HuH-7.5 (cell line): Measurements from ENCODE around the gene RSL1D1.

ENCODE experiments used
- DNase-seq: peaks from one replicate; pipeline ENCODE4 v3.0.0; 2011; ENCODE audit warnings: low spot score

Gene RSL1D1

DNA sequence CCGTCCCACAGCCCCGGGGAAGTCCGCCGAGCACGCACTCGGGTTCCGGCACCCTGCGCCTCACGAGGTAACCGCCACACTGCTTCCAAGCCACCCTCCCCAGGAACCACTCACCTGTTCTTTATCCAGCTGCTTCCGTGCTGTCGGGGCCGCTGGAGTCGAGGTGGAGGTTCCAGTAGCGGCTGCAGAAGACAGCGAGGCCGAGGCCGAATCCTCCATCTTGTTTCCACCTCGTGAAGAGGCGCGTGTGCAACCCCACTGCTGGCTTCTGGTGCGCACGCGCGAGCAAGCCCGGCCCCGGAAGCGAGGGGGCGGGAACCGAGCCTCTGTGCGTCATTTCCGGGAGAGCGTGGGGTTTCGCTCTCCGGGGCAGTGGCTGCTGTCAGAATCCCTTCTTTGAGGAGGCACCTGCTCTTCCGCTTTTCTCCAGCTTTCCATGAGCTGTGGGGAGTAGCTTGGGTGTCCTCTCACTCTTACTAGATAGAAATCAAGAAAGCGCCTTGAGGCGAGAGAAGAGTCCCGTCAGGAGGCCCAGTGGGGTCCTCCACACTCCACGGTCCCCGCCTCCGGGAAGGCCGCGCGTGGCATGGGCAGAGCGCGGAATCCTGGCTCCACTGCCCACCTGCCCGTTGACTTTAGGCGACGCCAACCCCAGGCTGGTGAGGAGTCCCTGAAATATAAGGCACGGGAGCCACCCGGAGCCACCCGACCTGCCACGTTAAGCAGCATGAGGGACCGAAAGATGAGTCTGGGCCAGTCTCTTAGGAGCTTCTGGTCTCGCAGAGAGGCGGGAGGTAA lies at the start of gene RSL1D1:
Gene RSL1D1 (minus strand): TSS at position 249 of the 798 bp plus-strand sequence. CDS start 30 bp downstream, at position 219.
- peak; percentile 84 for DNase-seq

DNA sequence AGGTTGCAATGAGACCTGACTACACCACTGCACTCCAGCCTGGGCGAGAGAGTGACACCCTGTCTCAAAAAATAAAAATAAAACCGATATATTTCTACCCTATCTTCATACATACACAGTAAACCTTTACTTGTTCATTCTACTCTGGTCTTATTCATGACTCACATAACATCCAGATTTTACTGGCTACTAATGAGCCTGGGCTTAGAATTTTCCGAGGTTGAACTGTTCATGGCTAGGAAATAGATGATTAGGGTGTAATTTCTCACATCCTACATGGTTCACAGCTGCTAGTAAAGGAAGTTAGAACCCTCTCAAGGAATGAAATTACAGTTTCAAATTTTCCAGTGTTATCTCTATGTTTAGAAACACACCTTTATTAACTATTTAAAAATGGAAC lies 49.7 kb upstream of the RSL1D1 start:
- DNase-seq: no peak

DNA sequence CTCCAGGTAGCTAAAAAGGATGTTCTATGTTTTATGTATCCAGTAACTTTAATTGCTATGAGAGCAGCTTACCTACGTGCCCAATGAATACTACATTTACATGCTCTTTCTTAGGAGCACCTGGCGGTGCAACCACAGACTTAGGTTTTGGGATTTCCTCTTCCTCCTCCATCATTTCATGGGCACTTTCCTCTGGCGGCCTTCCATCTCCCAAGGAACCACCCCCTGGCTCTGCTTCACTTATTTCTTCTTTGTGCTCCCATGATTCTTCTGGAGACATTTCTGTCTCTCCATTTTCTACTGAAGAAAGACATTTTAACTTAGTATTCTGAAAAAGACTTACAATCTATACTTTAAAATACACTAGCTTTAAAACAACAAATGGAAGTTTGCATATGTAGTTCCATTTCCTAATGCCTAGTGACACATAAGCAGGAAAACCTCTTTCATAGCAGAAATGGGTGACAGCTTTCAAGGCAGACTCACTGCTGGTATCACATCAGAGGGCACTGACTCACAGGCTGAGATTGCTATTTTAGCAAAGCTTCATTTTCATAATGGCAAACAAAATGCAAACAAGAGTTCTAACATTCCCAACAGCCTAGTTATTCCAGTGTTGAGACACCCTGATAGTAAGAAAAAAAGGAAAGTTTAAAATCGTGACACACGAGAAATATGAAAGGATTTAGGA lies 45.3 kb upstream of the RSL1D1 start:
- DNase-seq: no peak

DNA sequence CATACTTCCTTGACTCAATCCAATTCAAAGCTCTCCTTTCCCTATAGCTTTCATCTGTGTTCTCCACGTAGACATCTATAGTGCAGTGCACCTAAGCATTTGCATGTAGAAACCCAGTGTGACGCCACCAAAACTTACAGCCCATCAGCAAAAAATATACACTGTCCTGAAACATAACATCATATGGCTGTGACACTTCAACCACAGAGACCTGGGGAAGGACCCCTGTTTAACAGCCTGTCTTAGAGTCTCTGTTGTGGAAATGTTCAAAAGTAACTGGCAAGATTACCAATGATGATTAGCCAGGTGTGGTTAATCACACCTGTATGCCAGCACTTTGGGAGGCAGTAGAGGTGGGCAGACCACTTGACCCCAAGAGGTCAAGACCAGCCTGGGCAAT lies 42.2 kb upstream of the RSL1D1 start:
- DNase-seq: no peak

DNA sequence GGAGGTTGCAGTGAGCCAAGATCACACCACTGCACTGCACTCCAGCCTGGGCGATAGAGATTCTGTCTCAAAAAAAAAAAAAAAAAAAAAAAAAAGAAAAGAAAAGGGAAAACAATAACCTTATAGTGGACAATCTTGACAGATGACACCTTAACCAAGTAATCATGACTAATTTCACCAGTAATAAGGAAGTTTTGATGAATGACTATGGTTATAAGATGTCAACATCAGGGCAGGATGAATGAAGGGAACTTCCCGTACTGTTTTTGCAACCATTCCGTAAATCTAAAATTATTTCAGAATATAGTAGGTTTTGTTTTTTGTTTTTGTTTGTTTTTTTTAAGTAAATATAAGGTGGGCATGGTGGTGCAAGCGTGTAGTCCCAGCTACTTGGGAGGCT lies 41.4 kb upstream of the RSL1D1 start:
- no peak for DNase-seq

DNA sequence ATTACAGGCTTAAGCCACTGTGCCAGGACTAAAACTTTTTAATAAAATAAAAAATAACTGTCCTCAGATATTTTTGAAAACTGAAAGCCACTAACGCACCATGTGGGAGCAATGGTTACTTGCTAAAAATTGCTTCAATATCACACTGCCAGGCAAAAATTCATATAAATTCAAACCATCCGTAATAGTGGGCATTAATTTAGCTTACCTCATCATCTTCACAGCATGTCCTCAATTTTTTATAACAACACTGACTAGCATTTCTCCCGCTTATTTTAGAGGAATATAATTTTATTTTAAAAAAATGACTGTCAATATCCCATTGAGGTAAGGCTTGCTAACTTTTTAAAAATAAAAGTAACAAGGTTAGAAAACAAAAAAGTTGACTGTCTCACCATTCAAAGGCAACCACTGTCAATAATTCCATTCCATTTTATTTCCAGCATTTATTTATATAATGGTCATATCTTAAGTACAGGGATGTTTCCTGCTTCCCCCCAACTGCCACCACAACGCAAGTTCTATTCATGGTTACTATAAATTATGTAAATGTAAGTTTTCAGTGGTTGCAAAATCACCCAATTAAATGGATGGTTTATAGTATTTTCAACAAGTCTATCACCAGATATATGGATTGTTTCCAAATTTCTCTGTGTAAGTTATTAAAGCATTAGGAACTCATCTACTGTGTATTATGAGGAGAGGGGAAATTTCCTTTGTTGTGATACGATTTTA lies 39.1 kb upstream of the RSL1D1 start:
- no peak for DNase-seq

DNA sequence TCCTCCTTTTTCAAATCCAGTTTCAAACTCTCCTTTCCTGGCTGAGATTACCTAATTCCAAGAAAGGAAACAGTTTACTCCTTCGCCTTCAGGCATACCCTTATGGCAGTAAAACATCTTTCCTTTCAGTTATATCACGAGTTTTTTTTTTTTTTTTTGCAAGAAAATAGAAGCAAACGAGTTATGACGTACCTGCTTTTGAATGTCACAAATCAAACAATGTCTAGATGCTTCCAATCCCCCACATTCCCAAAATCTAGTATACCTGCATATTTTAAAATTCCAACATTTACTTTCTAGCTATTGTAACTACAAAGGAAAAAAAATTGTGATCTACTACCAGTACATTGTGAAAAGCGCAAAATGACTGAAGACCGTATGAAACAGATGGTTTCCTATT lies 35.5 kb upstream of the RSL1D1 start:
- DNase-seq: no peak

DNA sequence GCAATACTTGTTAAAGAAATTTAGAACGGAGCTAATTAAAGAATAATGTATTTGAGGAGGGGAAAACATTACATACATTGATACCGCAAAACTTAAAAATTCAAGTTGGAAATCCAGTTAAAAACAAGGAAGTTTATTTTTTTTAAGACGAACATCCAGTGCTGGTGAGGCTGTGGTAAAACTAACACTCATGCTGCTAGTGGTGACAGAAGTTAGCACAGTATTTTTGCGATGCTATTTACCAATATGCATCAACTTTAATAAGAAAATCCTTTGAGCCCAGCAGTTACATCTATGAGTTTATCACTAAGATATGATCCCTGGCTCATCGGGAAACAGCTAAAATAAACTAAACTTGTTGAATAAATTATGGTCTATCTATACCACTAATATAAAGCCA lies 32.7 kb upstream of the RSL1D1 start:
- no peak for DNase-seq

DNA sequence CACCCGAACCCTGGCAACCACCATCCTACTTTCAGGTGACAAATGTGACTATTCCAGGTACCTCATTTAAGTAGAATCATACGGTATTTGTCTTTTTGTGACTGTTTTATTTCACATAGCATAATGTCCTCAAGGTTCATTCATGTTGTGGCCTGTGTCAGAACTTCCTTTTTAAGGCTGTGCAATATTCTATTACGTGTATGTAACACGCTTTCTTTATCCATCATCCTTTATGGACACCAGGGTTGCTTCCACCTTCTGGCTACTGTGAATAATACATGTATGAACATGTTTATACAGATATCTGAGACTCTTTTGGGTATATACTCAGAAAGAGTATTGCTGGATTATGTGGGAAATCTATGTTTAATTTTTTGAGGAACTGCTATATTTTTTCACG lies 28.7 kb upstream of the RSL1D1 start:
- no peak for DNase-seq

DNA sequence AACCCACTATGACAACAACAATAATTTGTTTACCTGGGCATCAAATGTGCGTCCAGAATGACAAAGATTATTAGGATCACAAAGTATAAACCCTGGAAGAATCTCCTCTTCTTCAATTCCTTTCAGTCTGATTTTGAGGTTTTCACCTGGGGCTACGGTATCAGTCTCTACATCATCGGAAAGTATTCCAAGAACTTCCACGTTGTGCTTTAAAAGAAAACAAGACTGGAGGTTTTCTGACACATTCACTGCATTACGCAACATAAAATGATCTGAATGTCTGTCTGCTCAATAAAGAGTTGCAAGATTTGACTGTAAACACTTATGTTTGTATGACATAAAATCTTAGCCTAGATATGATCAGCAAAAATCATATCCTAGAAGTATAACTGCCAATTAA lies 26.0 kb upstream of the RSL1D1 start:
- DNase-seq: no peak

DNA sequence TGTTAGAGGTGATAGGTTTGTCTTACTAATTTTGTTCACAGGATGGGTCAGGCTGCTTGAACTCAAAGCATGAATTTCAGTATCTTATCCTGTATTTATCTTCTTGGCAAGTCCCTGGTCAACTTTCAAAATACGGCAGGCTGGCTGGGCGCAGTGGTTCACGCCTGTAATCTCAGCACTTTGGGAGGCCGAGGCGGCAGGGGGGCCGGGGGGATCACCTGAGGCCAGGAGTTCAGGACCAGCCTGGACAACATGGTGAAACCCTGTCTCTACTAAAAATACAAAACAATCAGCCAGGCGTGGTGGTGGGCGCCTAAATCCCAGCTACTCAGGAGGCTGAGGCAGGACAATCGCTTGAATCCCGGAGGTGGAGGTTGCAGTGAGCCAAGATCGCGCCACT lies 25.0 kb upstream of the RSL1D1 start:
- DNase-seq: no peak

DNA sequence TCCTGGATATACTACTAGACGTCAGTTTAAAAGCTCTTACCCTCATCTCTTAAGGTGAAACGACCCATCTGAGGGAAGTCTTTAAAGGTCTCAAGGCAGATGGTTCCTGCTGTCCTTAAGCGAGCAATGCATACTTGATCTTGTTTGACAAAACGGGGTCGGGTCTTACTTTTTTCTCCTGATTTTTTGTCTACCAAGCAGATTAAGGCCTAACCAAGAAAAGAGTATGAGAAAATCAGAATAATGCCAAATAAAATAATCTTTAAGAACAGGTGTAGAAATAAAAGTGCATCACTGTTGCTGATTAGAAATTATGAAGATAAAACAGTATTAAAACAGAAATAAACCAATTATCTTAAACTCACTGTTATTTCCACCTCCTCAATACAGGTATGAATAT lies 24.4 kb upstream of the RSL1D1 start:
- DNase-seq: no peak

DNA sequence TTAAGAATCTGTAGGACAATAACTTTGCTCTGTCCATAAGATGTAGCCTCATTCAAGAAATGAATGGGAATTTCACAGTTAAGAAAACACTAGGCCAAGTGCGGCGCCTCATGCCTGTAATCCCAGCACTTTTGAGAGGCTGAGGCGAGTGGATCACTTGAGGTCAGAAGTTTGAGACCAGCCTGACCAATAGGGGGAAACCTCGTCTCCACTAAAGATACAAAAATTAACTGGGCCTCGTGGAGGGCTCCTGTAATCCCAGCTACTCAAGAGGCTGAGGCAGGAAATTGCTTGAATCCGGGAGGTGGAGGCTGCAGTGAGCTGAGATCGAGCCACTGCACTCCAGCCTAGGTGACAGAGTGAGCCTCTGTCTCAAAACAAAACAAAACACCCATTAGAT lies 19.9 kb upstream of the RSL1D1 start:
- DNase-seq: no peak

DNA sequence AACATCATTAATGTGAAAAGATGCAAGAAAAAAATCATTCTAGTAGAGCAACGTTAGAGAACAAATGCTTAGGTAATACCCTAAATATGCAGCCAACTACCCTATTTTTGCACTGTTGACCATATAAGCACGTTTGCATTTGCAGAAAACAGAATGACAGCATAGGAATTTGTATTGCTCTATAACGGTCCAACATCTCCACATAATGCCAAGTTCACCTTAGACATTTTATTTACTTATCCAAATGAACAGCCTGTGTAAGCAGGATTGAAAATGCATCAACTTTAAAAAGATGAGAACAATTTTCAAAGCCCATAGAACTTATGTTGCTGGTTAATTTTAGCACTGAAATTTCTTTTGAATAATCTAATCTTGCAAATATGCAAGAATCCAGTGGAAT lies 19.1 kb upstream of the RSL1D1 start:
- DNase-seq: no peak

DNA sequence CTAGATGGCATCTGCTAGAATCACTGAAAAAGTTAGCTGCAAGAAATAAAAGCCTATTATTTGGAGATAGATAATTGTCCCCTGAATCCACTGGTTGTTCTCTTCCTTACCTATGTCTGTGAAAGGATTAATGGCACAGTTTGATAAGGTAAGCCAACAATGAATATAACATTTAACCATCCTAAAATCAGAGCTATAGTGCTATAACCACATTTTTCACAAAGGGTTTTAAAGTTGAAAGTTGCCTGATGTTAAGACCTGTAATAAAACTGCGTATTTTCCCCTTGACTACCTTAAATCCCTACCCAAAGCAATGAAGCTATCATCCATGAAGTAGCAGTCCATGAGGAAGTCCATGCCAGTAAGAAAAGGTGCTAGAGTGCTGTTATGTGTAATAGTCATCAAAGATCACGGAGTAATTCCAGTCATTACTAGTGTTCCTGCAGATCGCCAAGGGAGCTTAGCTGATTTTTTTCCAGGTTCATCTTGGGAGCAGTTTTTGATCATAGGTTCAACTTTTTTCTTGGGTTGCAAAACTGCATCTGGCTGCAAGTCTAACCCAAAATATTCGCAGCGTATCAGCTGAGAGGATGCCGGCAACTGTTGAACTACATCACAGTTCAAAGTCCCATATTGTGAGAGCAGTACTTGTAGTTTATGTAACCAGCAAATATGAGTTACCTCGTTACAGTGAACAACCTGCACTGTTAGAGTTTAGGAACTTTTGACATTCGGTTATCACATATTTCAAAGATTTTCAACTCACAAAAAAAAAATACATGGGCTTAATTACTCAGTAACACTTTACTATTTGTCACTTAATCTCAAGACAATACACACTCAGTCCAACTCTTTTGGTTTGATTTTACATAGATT lies 18.2 kb upstream of the RSL1D1 start:
- DNase-seq: peak; percentile 17

DNA sequence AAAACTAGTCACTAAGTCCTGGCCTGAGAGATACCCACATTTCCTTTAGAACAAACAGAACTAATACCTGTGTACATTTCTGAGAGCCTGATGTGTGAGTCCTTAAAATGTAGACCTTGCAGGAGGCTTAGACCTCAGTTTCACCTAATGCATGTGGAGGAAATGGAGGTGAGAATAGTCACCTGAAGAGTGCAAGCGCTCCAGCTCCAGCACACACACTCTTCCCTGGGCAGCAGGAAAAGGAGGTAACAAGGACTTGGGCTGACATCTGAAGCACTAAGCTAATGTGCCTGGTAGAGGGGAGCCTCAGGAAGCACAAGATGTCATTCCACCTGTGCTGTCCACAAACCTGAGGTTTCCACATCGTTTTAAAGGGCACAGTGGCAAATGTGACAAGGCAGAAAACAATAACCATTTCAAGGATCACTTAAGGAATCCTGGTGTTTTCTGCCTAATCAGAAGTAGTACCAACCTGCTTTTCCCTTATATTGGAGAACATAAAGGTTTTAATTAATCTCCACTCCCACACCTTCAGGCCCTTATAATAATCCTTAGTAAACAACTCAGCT lies 17.2 kb upstream of the RSL1D1 start:
- DNase-seq: no peak

DNA sequence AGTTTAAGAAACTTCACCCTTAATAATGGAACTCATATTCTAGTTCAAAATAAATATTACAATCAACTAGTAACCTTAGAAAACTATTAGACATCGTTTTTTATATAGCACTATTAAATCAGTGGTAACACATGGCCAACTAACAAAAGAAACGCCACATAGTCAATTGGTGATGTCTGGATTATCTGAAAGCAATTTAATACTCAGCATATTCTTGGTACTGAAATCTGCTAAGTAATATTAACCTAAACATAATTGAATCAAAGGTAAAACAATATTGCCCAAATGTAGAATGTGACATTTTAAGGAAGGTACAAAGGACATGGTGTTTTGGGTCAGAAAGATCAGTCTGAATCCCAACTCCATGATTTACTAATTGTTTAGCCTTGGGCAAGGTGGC lies 11.1 kb upstream of the RSL1D1 start:
- DNase-seq: no peak

DNA sequence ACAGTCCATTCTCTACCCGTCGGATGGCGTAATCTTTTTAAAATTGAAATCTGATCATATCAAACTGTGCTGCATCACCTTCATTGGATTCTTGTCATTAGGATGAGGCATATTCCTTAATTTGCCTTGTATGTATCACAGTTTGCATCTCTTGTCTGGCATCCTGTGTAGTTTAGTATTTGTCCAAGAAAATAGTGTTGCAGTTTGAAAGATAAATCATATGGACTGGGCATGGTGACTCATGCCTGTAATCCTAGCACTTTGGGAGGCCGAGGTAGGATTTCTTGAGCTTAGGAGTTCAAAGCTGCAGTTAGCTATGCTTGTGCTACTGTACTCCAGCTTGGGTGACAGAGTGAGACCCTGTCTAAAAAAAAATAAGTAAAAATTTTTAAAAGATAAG lies 5.8 kb upstream of the RSL1D1 start:
- DNase-seq: no peak

DNA sequence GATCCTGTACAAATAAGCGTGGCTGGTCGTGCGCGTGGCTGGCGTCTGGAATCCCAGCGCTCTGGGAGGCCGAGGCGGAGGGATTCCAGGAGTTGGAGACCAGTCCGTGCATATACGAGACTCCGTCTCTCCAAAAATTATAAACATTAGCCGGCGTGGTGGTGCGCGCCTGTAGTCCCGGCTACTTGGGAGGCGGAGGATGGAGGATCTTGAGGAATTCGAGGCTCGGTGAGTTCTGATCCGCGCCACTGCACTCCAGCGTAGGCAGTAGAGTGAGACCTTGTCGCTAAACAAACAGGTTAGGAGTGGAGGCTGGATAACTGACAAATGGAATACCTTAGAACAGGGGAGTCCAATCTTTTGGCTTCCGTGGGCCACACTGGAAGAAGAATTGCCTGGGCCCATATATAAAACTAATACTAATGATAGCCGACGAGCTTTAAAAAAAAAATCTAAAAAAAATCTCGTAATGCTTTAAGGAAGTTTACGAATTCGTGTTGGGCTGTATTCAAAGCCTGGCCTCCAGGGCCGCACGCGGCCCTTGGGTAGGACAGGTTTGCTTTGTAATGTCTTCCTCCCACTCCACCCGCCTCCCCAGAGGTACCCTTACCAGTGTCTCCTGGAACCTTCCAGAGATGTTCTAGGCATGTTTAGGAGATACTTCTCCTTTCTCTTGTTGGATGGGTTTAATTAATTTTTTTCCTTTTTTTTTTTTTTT lies 909 bp upstream of the RSL1D1 start:
- DNase-seq: no peak

DNA sequence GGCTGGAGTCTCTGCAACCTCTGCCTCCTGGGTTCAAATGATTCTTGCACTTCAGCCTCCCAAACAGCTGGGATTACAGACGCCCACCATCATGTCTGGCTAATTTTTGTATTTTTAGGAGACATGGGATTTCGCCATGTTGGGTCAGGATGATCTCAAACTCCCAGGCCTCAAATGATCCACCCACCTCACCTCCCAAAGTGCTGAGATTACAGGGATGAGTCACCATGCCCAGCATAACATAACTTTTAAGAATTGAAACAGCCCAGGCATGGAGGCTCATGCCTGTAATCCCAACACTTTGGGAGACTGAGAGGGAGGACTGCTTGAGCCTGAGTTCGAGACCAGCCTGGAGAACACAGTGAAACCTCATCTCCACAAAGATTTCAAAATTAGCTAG lies 2.5 kb downstream of the RSL1D1 start:
- no peak for DNase-seq

DNA sequence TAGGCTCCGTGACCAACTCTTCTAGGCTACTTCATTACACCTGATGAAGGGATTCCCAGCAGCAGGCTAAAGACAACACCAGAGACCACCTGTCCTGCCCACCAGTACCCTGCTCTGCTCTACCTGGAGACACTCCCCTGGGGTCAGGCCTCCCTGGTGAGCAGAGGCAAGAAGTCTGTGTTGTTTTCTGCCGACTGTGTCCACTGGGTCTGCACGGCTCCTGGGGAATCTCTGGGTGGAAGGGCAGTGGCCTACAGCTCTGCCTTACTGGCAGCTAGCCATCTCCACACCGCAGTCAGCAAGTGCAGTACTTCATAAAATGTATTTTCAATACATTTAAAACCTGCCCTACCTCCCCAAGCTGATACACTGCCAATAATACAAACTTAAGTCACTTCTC lies 6.8 kb downstream of the RSL1D1 start:
- DNase-seq: no peak
